Endothelial cell of umbilical vein (primary cell): Measurements from ENCODE around the gene PTPN12. TPM values are rescaled to one million over a fixed set of nuclear protein-coding genes. Genes with fewer than 3 reads are reported as not detected.

Experiments used
- BruUV-seq: library from RNA; stranded (reverse); fragments of 400-500 nt; replicated peaks from 2 replicates; lab custom pipeline; 2021; lab: Mats Ljungman, UMichigan
- CTCF ChIA-PET: fragments of 300-600, 350-600 bp; sonication (Branson Sonifier 250); formaldehyde crosslinking; loops from one replicate; lab custom pipeline; 2021; ENCODE audit warnings: antibody characterized with exemption, inconsistent platforms; lab: Charles Lee
- POLR2A ChIA-PET: fragments of 300-600, 350-600 bp; sonication (Branson Sonifier 250); formaldehyde crosslinking; loops from one replicate; lab custom pipeline; 2021; ENCODE audit warnings: antibody characterized with exemption, inconsistent platforms; lab: Charles Lee
- DNase-seq: peaks from one replicate; pipeline ENCODE4 v3.0.0-alpha.2; 2011; ENCODE audit warnings: low read depth, low spot score
- FAIRE-seq: peaks from 2 replicates; lab custom pipeline; 2011; peaks lifted over from hg19 to GRCh38; lab: Jason Lieb, UNC
- H2AFZ ChIP-seq: 2 replicates; pipeline ENCODE4 v1.6.0; 2012; ENCODE audit warnings: low read depth, low read length, control low read depth, inconsistent platforms
- H3K27ac ChIP-seq: 2 replicates; pipeline ENCODE4 v1.5.1; 2011; ENCODE audit warnings: low read depth, mild to moderate bottlenecking, control low read depth, low read length, moderate library complexity; ENCODE audit not compliant: insufficient read depth
- H3K27me3 ChIP-seq, 2 experiments: 2 replicates each; pipeline versions ENCODE4 v1.6.0 to v1.6.1; 2011; ENCODE audit warnings: low read length in 2 of 2, mixed read lengths in 1 of 2; ENCODE audit not compliant: control insufficient read depth in 2 of 2, insufficient read depth in 2 of 2
- H3K36me3 ChIP-seq, 2 experiments: 2 replicates in 1 of 2; 3 replicates in 1 of 2; pipeline ENCODE4 v1.5.1; 2011; ENCODE audit warnings: low read length in 2 of 2, mild to moderate bottlenecking in 1 of 2, moderate library complexity in 1 of 2; ENCODE audit not compliant: control insufficient read depth in 2 of 2, insufficient read depth in 2 of 2; ENCODE audit errors: extremely low read depth in 1 of 2
- H3K4me1 ChIP-seq: 3 replicates; pipeline ENCODE4 v1.5.1; 2011; ENCODE audit warnings: mild to moderate bottlenecking, low read length; ENCODE audit not compliant: control insufficient read depth, insufficient read depth; ENCODE audit errors: extremely low read depth
- H3K4me2 ChIP-seq: 2 replicates; pipeline ENCODE4 v1.6.1; 2011; ENCODE audit warnings: low read length, control low read depth, mixed read lengths; ENCODE audit not compliant: insufficient read depth
- H3K4me3 ChIP-seq, 3 experiments: fragments of 200-600 bp in 1 of 3; sonication (generic), shearing (Covaris generic) in 1 of 3; replicated peaks in 1 of 3; 2 replicates each; pipeline ENCODE4 v1.5.1; 2011 to 2016; ENCODE audit warnings: control low read depth in 3 of 3, low read length in 3 of 3, mild to moderate bottlenecking in 2 of 3, inconsistent platforms in 1 of 3, low read depth in 1 of 3, moderate library complexity in 1 of 3; ENCODE audit not compliant: insufficient read depth in 1 of 3
- H3K79me2 ChIP-seq: 2 replicates; pipeline ENCODE4 v1.6.0; 2012; ENCODE audit warnings: low read length, inconsistent platforms; ENCODE audit not compliant: control insufficient read depth, insufficient read depth
- H3K9ac ChIP-seq: replicated peaks from 2 replicates; pipeline ENCODE3; 2011; ENCODE audit warnings: low read length, control low read depth; ENCODE audit not compliant: insufficient read depth; ENCODE audit errors: extremely low read depth
- H3K9me1 ChIP-seq: replicated peaks from 3 replicates; pipeline ENCODE4 v1.6.0; 2011; ENCODE audit warnings: mild to moderate bottlenecking, low read length; ENCODE audit not compliant: control insufficient read depth, insufficient read depth; ENCODE audit errors: extremely low read depth
- H3K9me3 ChIP-seq: replicated peaks from 2 replicates; pipeline ENCODE4 v1.5.1; 2012; ENCODE audit warnings: low read length, inconsistent platforms; ENCODE audit not compliant: control insufficient read depth, insufficient read depth
- H4K20me1 ChIP-seq: replicated peaks from 2 replicates; pipeline ENCODE3; 2011; ENCODE audit warnings: mild to moderate bottlenecking, low read length; ENCODE audit not compliant: control insufficient read depth, insufficient read depth; ENCODE audit errors: extremely low read depth
- EZH2 ChIP-seq: IDR thresholded peaks from 2 replicates; pipeline ENCODE4 v1.6.1; 2012; ENCODE audit warnings: borderline replicate concordance, low read depth, mild to moderate bottlenecking, moderate library complexity, low read length, inconsistent platforms; ENCODE audit not compliant: severe bottlenecking
- FOS ChIP-seq: IDR thresholded peaks from 2 replicates; pipeline ENCODE4 v1.6.1; 2011; ENCODE audit warnings: mild to moderate bottlenecking, low read length, moderate library complexity, borderline replicate concordance; ENCODE audit not compliant: insufficient read depth
- GATA2 ChIP-seq: IDR thresholded peaks from 2 replicates; pipeline ENCODE4 v1.7.0; 2011; ENCODE audit warnings: low read depth, mild to moderate bottlenecking, moderate library complexity, mixed read lengths, low read length; ENCODE audit not compliant: insufficient read length, insufficient read depth
- JUN ChIP-seq: IDR thresholded peaks from 2 replicates; pipeline ENCODE4 v1.6.1; 2011; ENCODE audit warnings: borderline replicate concordance, low read depth; ENCODE audit not compliant: insufficient read length, insufficient read depth
- MYC ChIP-seq: IDR thresholded peaks from one replicate; pipeline ENCODE4 v1.6.1; 2011; ENCODE audit warnings: mild to moderate bottlenecking, low read depth, low read length
- POLR2A ChIP-seq: IDR thresholded peaks from 2 replicates; pipeline ENCODE4 v1.6.1; 2012; ENCODE audit warnings: low read depth, mild to moderate bottlenecking, control low read depth, low read length
- POLR2AphosphoS5 ChIP-seq: IDR thresholded peaks from 2 replicates; pipeline ENCODE4 v1.6.1; 2012; ENCODE audit warnings: low read depth, mild to moderate bottlenecking, control low read depth, low read length, moderate library complexity; ENCODE audit not compliant: insufficient read depth
- dilution Hi-C: fragments of 300-500 bp; cut with MboI; formaldehyde crosslinking; loops from one replicate; pipeline ENCODE4 v1.15.0; 2019; ENCODE audit warnings: low sequenced_read_pairs; ENCODE audit not compliant: extremely low pct_ligation_motif_present
- intact Hi-C: fragments of 100-400 bp; cut with micrococcal nuclease; formaldehyde crosslinking; loops from one replicate; pipeline ENCODE4 v1.10.0; 2022
- polyA plus RNA-seq, 4 experiments: library from polyadenylated mRNA; depleted of rRNA in 3 of 4; stranded (reverse) in 3 of 4; unstranded in 1 of 4; fragments of >200 nt; gene quantifications; 2 replicates each; pipeline versions ENCODE4 v1.2.1 to v1.2.3, GENCODE V29; 2011 to 2012; ENCODE audit warnings: missing spikeins in 1 of 4
- total RNA-seq: library from RNA; stranded (reverse); gene quantifications from 2 replicates; pipeline ENCODE4 v1.2.3, GENCODE V29; 2021
- TF ChIP-seq, protein P1 (sequence below): IDR thresholded peaks from 2 replicates; pipeline ENCODE4 v1.6.1; 2011; ENCODE audit not compliant: insufficient read depth, insufficient read length
- TF ChIP-seq, protein P2 (sequence below), 2 donors: IDR thresholded peaks; 1 replicate in 1 of 2; 2 replicates in 1 of 2; pipeline ENCODE4 v1.5.1; 2011; ENCODE audit warnings: low read length in 2 of 2, mild to moderate bottlenecking in 2 of 2, moderate library complexity in 2 of 2, control low read depth in 1 of 2, inconsistent platforms in 1 of 2, low read depth in 1 of 2; ENCODE audit not compliant: insufficient read depth in 1 of 2; ENCODE audit errors: extremely low read depth in 1 of 2

PTPN12 gene
- total and polyA plus RNA-seq, 2 donors (not counting 3 experiments of a cell fraction or from before 2014, with no cell fraction given) = 30.6 to 137 TPM

DNA sequence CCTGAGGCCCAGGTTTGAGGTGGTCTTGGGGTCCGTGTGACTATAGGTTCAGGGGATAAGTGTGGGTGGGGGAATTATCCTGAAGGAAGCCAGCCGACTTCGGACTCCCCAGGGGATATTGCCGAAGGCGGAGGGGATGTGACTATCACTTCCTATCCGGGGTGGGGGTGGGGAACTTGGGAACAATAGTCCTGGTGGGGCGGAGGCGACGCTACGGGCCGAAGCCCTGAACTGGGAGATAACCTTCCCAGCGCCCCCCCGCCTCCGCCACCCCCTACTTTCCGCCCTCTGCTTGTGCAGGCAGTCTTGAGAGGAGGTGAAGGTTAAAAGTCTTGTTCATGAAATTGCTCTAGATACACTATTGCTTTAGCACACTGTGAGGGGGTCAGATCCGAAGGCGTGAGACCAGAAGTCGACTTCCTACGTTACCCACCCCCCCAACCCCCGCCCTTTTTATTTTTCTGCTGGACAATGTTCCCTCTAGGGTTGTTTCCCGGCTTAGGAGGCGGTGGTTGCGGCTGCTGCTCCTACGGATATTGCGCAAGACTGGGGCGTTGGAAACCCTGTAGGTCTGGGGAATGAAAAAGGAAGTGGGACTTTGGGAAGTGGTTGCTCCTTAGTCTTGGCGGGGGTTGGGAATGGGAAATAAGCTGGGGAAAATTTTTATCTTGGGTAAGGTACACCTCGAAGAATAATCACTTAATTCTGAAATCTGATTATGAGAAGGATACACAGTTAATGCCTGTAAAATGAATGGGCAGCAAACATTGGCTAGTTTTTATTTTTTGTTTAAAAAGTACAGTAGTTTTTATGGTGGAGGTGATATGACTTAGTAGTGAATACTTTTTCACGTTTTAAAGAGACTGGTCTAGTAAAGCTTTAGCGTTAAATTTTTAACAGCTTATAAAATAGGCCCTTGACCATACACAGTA is 1.5 kb downstream of the PTPN12 start:
- Histone ChIP-seq H2AFZ (no peak overlapping the region), H3K27me3 (no peaks in the 10 kb centered on the region), H3K79me2 (peaks cover 57% of the 10 kb centered on the region), H3K9ac (peak overlapping the region; percentile 100), H3K9me1 (no peaks in the 10 kb centered on the region), H3K4me3 (peak overlapping the region; percentile 70 to 95 (median 87)), H3K4me2 (peak overlapping the region; percentile 99), H3K27ac (peak overlapping the region; percentile 99), H3K36me3 (no peaks in the 10 kb centered on the region), H3K4me1 (peaks cover 35% of the 10 kb centered on the region), H4K20me1 (peaks cover 14% of the 10 kb centered on the region), H3K9me3 (no peaks in the 10 kb centered on the region)
- peak; percentile 95 for DNase-seq
- POLR2A ChIA-PET = interaction anchor here (0.5 to 1.2 kb wide), 2 partner anchors 10 to 74 kb away, joined by 3 to 5 read pairs; no protein-coding TSS in a partner anchor
- FAIRE-seq = peak; percentile 96
- TF ChIP-seq MYC (peak; percentile 60), JUN (peak; percentile 21), FOS (peak; percentile 60), POLR2A (peak; percentile 87), EZH2 (no peak), GATA2 (peak; percentile 67), POLR2AphosphoS5 (peak; percentile 89)
- TF ChIP-seq, protein P1, sequence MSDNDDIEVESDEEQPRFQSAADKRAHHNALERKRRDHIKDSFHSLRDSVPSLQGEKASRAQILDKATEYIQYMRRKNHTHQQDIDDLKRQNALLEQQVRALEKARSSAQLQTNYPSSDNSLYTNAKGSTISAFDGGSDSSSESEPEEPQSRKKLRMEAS = no peak
- TF ChIP-seq, protein P2, sequence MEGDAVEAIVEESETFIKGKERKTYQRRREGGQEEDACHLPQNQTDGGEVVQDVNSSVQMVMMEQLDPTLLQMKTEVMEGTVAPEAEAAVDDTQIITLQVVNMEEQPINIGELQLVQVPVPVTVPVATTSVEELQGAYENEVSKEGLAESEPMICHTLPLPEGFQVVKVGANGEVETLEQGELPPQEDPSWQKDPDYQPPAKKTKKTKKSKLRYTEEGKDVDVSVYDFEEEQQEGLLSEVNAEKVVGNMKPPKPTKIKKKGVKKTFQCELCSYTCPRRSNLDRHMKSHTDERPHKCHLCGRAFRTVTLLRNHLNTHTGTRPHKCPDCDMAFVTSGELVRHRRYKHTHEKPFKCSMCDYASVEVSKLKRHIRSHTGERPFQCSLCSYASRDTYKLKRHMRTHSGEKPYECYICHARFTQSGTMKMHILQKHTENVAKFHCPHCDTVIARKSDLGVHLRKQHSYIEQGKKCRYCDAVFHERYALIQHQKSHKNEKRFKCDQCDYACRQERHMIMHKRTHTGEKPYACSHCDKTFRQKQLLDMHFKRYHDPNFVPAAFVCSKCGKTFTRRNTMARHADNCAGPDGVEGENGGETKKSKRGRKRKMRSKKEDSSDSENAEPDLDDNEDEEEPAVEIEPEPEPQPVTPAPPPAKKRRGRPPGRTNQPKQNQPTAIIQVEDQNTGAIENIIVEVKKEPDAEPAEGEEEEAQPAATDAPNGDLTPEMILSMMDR (IDR thresholded peaks at IDR 0.05; ENCODE audit: extremely low read depth in 1 of 2, insufficient read depth in 1 of 2, low read depth in 1 of 2, low read length in 2 of 2) = no peak
- dilution Hi-C loops (no loop called here), intact Hi-C loops (loop anchor here (1.0 to 5.0 kb wide), 9 partner anchors 15 to 416 kb away; partner anchors contain the start of genes CCDC146, PHTF2, RSBN1L and TMEM60)
- CTCF ChIA-PET = interaction anchor here (0.7 to 2.9 kb wide), 4 partner anchors 10 to 113 kb away, joined by 3 to 17 read pairs (median 6); no protein-coding TSS in a partner anchor
- TSS peak; percentile 16 for BruUV-seq
